Measurements from ENCODE around the gene MLLT11. TPM values are rescaled to one million over a fixed set of nuclear protein-coding genes. Genes with fewer than 3 reads are reported as not detected.

MLLT11 gene, protein sequence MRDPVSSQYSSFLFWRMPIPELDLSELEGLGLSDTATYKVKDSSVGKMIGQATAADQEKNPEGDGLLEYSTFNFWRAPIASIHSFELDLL
- 0.28 TPM for total RNA-seq

GRCh38 chr1:151060007-151060656 lies at the start of gene MLLT11:
Gene MLLT11 (plus strand): TSS chr1:151060397. CDS start chr1:151067225, 6,828 bp downstream.
- peak; percentile 39 for ATAC-seq
- no peak for DNase-seq (ENCODE audit: low spot score)

- DNase-seq (ENCODE audit: low spot score): no peak
- ATAC-seq: no peak
Observed at GRCh38 chr1:151011154-151011850, 48.9 kb upstream of the MLLT11 start.

- ATAC-seq (peak; percentile 71), DNase-seq (ENCODE audit: low spot score) (peak; percentile 84)
Observed at GRCh38 chr1:151012684-151013471, 47.3 kb upstream of the MLLT11 start.

- DNase-seq (ENCODE audit: low spot score) (no peak), ATAC-seq (peak; percentile 22)
Observed at GRCh38 chr1:151013518-151013917, 46.7 kb upstream of the MLLT11 start.

GRCh38 chr1:151024540-151025146 lies 35.6 kb upstream of the MLLT11 start:
- ATAC-seq (peak; percentile 94), DNase-seq (ENCODE audit: low spot score) (peak; percentile 74)

GRCh38 chr1:151026460-151026859 lies 33.7 kb upstream of the MLLT11 start:
- DNase-seq (ENCODE audit: low spot score): no peak
- no peak for ATAC-seq

DNA sequence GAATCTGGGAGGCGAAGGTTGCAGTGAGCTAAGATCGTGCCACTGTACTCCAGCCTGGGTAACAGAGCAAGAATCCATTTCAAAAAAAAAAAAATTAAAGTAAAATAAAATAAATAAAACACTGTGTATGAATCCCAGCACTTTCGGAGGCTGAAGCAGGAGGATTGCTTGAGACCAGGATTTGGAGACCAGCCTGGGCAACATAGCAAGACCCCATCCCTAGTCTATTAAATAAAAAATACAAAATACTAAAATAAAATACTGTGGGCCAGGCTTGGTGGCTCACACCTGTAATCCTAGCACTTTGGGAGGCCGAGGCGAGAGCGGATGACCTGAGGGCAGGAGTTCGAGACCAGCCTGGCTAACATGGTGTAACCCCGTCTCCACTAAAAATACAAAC lies 28.0 kb upstream of the MLLT11 start:
- DNase-seq (ENCODE audit: low spot score): no peak
- no peak for ATAC-seq

- DNase-seq (ENCODE audit: low spot score): no peak
- no peak for ATAC-seq
Observed at GRCh38 chr1:151035167-151035566, 25.0 kb upstream of the MLLT11 start.

GRCh38 chr1:151036356-151036755 lies 23.8 kb upstream of the MLLT11 start, which contains the start of gene BNIPL:
Gene BNIPL (plus strand): TSS chr1:151036586. CDS start chr1:151036726, 140 bp downstream.
- no peak for DNase-seq (ENCODE audit: low spot score)
- no peak for ATAC-seq

GRCh38 chr1:151037032-151037431 lies 23.2 kb upstream of the MLLT11 start:
- no peak for DNase-seq (ENCODE audit: low spot score)
- no peak for ATAC-seq

DNA sequence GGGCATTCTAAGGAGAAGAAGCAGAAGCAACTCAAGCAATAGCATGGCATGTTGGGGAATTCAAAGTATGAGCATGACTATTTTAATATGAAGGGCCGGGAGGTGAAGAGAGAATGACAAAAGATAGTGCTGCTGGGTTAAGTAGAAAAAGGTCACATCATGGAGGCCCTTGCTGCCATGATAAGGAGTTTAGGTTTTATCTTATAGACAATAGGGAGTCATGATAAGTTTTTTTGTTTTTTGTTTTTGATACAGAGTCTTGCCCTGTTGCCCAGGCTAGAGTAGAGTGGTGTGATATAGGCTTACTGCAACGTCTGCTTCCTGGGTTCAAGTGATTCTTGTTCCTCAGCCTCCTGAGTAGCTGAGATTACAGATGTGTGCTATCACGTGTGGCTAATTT lies 20.7 kb upstream of the MLLT11 start:
- no peak for DNase-seq (ENCODE audit: low spot score)
- no peak for ATAC-seq

- DNase-seq (ENCODE audit: low spot score) (no peak), ATAC-seq (no peak)
Observed at GRCh38 chr1:151043163-151043562, 17.0 kb upstream of the MLLT11 start.

- ATAC-seq (peak; percentile 80), DNase-seq (ENCODE audit: low spot score) (peak; percentile 79)
Observed at GRCh38 chr1:151047591-151047924, 12.6 kb upstream of the MLLT11 start, which contains the start of gene C1orf56. Gene C1orf56 (plus strand): TSS chr1:151047751. CDS start chr1:151047848, 97 bp downstream.

DNA sequence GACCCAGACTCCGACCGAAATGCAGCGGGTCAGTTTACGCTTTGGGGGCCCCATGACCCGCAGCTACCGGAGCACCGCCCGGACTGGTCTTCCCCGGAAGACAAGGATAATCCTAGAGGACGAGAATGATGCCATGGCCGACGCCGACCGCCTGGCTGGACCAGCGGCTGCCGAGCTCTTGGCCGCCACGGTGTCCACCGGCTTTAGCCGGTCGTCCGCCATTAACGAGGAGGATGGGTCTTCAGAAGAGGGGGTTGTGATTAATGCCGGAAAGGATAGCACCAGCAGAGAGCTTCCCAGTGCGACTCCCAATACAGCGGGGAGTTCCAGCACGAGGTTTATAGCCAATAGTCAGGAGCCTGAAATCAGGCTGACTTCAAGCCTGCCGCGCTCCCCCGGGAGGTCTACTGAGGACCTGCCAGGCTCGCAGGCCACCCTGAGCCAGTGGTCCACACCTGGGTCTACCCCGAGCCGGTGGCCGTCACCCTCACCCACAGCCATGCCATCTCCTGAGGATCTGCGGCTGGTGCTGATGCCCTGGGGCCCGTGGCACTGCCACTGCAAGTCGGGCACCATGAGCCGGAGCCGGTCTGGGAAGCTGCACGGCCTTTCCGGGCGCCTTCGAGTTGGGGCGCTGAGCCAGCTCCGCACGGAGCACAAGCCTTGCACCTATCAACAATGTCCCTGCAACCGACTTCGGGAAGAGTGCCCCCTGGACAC lies 12.1 kb upstream of the MLLT11 start:
- peak; percentile 81 for ATAC-seq
- peak; percentile 79 for DNase-seq (ENCODE audit: low spot score)

GRCh38 chr1:151048645-151049032 lies 11.6 kb upstream of the MLLT11 start:
- peak; percentile 38 for ATAC-seq

DNA sequence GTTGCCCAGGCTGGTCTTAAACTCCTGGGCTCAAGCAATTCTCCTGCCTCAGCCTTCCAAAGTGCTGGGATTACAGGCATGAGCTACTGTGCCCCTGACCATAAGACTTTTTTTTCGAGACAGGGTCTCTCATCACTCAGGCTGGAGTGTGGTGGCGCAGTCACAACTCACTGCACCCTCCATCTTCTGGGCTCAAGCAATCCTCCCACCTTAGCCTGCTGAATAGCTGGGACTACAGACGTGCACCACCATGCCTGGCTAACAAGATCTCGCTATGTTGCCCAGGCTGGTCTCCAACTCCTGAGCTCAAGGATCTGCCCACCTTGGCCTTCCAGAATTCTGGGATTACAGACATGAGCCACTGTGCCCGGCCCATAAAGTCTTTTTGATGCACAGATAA lies 10.7 kb upstream of the MLLT11 start:
- no peak for ATAC-seq

More at GRCh38 chr1:151048645-151049032, 11.6 kb upstream of the MLLT11 start:
- DNase-seq (ENCODE audit: low spot score): no peak

DNA sequence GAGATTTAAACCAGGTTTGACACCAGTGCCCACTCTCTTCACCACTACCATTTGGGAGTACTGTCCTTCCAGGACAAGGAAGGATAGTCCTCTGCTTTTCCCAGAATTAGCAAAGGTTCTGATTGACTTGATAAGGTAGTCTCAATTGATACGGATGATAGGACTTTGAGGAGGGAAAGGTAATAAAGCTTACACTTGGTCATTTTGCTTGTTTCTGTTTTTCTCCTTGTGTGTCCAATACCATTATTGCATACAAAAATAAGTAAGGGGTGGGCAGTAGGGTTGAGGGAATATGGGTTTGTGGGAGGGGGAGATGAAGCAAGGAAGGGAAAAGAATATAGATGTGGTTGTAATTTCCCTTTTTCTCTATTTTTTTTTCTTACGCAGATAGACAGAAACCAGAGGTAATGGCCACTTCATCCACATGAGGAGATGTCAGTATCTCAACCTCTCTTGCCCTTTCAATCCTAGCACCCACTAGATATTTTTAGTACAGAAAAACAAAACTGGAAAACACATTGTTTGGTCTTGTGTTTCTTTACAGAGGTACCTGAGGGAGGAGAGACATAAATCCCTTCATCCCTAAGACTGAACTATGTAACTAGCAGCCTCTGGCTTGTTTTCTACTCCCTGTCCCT lies 10.0 kb upstream of the MLLT11 start:
- ATAC-seq (no peak), DNase-seq (ENCODE audit: low spot score) (no peak)

More for the DNA sequence above, 10.7 kb upstream of the MLLT11 start:
- DNase-seq (ENCODE audit: low spot score): no peak

DNA sequence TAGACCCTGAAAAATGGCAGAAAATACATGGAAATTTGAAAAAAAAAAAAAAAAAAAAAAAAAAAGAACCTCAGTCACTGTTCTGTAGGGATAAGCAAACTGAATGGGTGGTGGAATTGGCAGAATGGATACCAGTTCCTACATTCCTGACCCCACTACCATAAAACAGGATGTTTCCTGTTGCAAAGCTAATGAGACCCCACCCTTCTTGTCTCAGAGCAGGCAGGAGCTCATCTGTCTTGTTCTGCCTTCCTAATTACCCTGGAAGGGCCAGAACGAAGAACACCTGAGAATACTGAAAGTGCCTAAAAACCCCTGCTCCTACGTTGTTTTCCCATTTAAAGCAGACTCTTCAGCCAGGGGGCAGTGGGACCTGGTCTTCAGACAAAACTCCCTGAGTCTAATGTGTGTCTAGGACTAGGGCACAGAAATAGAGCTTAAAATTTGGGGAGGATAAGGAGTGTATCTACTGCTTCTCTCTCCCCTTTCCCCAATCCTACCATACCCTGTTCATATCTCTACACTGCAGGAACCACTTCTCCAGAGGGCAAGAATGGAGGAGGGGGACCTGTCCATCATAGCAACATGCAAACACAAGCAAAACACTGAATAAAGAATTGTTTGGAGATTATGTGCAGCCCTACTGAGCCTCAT lies 8.7 kb upstream of the MLLT11 start:
- no peak for DNase-seq (ENCODE audit: low spot score)
- ATAC-seq: no peak

DNA sequence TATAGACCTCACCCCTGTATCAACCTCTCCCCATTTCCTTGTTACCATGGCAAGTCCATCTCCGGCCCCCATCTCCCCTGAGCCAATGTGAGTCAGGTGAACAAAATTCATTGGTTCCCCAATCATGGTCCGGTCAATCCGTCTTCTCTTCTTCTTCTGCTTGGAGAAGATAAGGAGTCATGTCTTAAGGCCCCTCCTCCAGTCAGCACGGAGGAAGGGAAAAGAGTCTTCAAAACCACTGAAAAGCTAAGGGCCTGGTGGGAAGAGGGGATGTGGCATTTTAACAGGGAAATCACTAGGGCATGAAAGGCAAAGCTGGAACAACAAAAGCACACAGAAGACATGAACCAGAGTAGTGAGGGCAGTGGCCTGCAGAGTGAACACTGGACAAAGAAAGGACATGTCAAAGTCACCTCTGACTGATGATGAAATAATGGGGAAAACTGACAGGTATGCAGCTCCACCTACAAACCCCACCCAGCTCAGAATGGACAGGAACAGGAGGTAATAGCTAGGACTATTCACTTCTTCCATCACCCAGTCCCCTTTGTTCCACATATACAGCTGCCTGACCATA lies 5.1 kb upstream of the MLLT11 start:
- no peak for ATAC-seq
- no peak for DNase-seq (ENCODE audit: low spot score)

Data from left lobe of liver (tissue), 2 donors.